Kidney tubule cell (primary cell): ENCODE results near the gene GAS2L1.

Experiments
- DNase-seq: peaks from one replicate; pipeline ENCODE4 v3.0.0-alpha.2; 2018; ENCODE audit warnings: low spot score

GAS2L1 gene

GRCh38 chr22:29327089-29327764, 20.8 kb downstream of the GAS2L1 start:
- no peak for DNase-seq

- DNase-seq = no peak
These were observed 21.6 kb downstream of the GAS2L1 start for GRCh38 chr22:29328055-29328454.

- DNase-seq = no peak
These were observed 22.4 kb downstream of the GAS2L1 start for GRCh38 chr22:29328566-29329500.

- DNase-seq = no peak
These were observed 23.1 kb downstream of the GAS2L1 start for GRCh38 chr22:29329581-29329980.

- no peak for DNase-seq
These were observed 23.8 kb downstream of the GAS2L1 start for GRCh38 chr22:29330291-29330690.

- DNase-seq = no peak
These were observed 24.3 kb downstream of the GAS2L1 start for GRCh38 chr22:29330753-29331152.

- no peak for DNase-seq
These were observed 24.8 kb downstream of the GAS2L1 start for GRCh38 chr22:29331213-29331612.

- DNase-seq = no peak
These were observed 25.3 kb downstream of the GAS2L1 start for GRCh38 chr22:29331658-29332300.

GRCh38 chr22:29332886-29333496, 26.5 kb downstream of the GAS2L1 start:
- DNase-seq = no peak

- DNase-seq = no peak
These were observed 27.7 kb downstream of the GAS2L1 start for GRCh38 chr22:29334148-29334547.

- DNase-seq = no peak
These were observed 28.4 kb downstream of the GAS2L1 start for GRCh38 chr22:29334696-29335344.

GRCh38 chr22:29335656-29336055, 29.2 kb downstream of the GAS2L1 start:
- no peak for DNase-seq

GRCh38 chr22:29336751-29337490, 30.5 kb downstream of the GAS2L1 start:
- DNase-seq = no peak

GRCh38 chr22:29337631-29338284, 31.3 kb downstream of the GAS2L1 start:
- no peak for DNase-seq

- no peak for DNase-seq
These were observed 31.9 kb downstream of the GAS2L1 start for GRCh38 chr22:29338398-29338797.

GRCh38 chr22:29339381-29340235, 33.2 kb downstream of the GAS2L1 start:
- no peak for DNase-seq

- DNase-seq = no peak
These were observed 34.1 kb downstream of the GAS2L1 start for GRCh38 chr22:29340566-29340965.

GRCh38 chr22:29341056-29341848, 34.8 kb downstream of the GAS2L1 start:
- no peak for DNase-seq

GRCh38 chr22:29341849-29342127, 35.3 kb downstream of the GAS2L1 start:
- no peak for DNase-seq
